B cell (primary cell): Measurements from ENCODE around the gene CENPX.

Source experiments
- EZH2 ChIP-seq: IDR thresholded peaks from 2 replicates; pipeline ENCODE4 v1.6.1; 2012; ENCODE audit warnings: borderline replicate concordance, low read depth, mild to moderate bottlenecking, moderate library complexity, low read length; ENCODE audit not compliant: insufficient read depth, poor library complexity, severe bottlenecking
- TF ChIP-seq, protein P1 (sequence below): fragments of 200-600 bp; IDR thresholded peaks from one replicate; pipeline ENCODE4 v1.8.0; 2022; ENCODE audit warnings: antibody characterized with exemption, mild to moderate bottlenecking

DNA sequence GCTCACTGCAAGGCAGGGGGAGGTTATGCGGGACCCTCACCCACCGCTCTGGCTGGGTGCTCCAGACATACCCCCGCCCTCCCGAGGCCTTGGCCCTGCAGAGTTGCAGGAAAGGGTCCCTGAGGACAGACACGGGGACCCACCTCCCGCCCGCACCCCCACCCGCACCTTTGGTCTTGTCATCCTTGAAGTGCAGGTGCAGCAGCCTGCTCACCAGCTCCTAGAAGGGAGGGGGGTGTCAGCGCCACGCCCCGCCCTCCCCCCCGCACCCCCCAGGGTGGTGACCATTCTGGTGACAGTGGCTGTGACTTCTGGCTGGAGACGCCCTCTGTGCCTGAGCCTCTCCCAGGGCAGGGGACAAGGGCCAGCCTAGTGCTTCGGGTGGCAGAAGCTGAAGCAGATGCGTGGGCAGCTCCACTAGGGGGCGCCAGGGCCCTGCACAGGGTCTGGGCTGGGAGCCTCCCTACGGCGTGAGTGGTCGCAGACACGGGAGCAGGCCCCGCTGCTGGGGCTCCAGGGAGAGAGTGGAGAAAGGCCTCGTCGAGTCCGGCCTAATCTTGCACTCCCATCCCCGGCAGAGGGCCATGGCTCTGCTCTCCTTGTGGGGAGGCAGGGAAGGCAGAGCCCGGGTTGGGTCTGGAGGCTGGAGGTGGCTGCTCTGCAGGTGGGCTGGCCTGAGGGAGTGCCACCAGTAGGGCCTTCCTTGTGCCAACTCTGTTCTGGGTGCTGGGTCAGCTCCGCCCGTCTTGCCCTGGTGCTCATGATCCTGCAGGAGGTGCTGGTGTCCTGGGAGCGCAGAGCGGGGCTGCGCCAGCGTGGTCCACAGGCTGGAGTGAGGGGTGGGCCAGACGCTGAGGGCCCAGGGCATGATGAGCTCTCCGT, 2.7 kb downstream of the CENPX start:
- TF ChIP-seq, protein P1, sequence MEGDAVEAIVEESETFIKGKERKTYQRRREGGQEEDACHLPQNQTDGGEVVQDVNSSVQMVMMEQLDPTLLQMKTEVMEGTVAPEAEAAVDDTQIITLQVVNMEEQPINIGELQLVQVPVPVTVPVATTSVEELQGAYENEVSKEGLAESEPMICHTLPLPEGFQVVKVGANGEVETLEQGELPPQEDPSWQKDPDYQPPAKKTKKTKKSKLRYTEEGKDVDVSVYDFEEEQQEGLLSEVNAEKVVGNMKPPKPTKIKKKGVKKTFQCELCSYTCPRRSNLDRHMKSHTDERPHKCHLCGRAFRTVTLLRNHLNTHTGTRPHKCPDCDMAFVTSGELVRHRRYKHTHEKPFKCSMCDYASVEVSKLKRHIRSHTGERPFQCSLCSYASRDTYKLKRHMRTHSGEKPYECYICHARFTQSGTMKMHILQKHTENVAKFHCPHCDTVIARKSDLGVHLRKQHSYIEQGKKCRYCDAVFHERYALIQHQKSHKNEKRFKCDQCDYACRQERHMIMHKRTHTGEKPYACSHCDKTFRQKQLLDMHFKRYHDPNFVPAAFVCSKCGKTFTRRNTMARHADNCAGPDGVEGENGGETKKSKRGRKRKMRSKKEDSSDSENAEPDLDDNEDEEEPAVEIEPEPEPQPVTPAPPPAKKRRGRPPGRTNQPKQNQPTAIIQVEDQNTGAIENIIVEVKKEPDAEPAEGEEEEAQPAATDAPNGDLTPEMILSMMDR: peak; percentile 65
- no peak for TF ChIP-seq EZH2
